OCI-LY7 (cell line): ENCODE measurements around the gene TAAR2. TPM values are rescaled to one million over a fixed set of nuclear protein-coding genes. Genes with fewer than 3 reads are reported as not detected.

Experiments used
- BruUV-seq: library from RNA; stranded (reverse); fragments of 400-500 nt; replicated peaks from 2 replicates; lab custom pipeline; 2021; lab: Mats Ljungman, UMichigan
- CTCF ChIA-PET: fragments of 300-600 bp; sonication (Branson Sonifier 250); formaldehyde crosslinking; loops from one replicate; lab custom pipeline; 2022; ENCODE audit warnings: antibody characterized with exemption; ENCODE audit not compliant: unreplicated experiment; lab: Charles Lee
- POLR2A ChIA-PET: fragments of 300-600 bp; sonication (Branson Sonifier 250); formaldehyde crosslinking; loops from one replicate; lab custom pipeline; 2022; ENCODE audit warnings: antibody characterized with exemption; lab: Charles Lee
- DNase-seq: peaks from one replicate; pipeline ENCODE4 v3.0.0-alpha.2; 2015; ENCODE audit warnings: low spot score
- H2AFZ ChIP-seq: fragments of 200-600 bp; sonication (generic), shearing (Covaris generic); 2 replicates; pipeline ENCODE4 v1.6.1; 2014; ENCODE audit warnings: mild to moderate bottlenecking, antibody characterized with exemption, low read length, moderate library complexity
- H3K27ac ChIP-seq: fragments of 200-600 bp; sonication (generic); 2 replicates; pipeline ENCODE4 v1.5.1; 2014; ENCODE audit warnings: mixed run types, low read depth, mild to moderate bottlenecking, moderate library complexity, low read length, inconsistent platforms; ENCODE audit not compliant: poor library complexity, severe bottlenecking
- H3K36me3 ChIP-seq: fragments of 200-600 bp; sonication (generic); 2 replicates; pipeline ENCODE4 v1.6.1; 2014; ENCODE audit warnings: mild to moderate bottlenecking, antibody characterized with exemption, low read length, moderate library complexity, mixed read lengths; ENCODE audit not compliant: insufficient read depth
- H3K4me1 ChIP-seq: fragments of 200-600 bp; sonication (generic); 2 replicates; pipeline ENCODE4 v1.5.1; 2014; ENCODE audit warnings: mild to moderate bottlenecking, low read length; ENCODE audit not compliant: insufficient read depth, poor library complexity, severe bottlenecking
- H3K4me2 ChIP-seq: fragments of 200-600 bp; sonication (generic); 2 replicates; pipeline ENCODE4 v1.6.1; 2014; ENCODE audit warnings: mild to moderate bottlenecking, low read length
- H3K4me3 ChIP-seq: fragments of 200-600 bp; sonication (generic); 2 replicates; pipeline ENCODE4 v1.5.1; 2014; ENCODE audit warnings: mild to moderate bottlenecking, low read depth, low read length; ENCODE audit not compliant: poor library complexity, severe bottlenecking
- H3K79me2 ChIP-seq: fragments of 200-600 bp; sonication (generic); 2 replicates; pipeline ENCODE4 v1.6.1; 2016; ENCODE audit warnings: low read depth, mild to moderate bottlenecking, low read length, moderate library complexity, mixed read lengths; ENCODE audit not compliant: insufficient read depth
- H3K9me2 ChIP-seq: fragments of 200-600 bp; sonication (generic); 2 replicates; pipeline ENCODE4 v1.6.1; 2016; ENCODE audit warnings: mild to moderate bottlenecking, low read length, mixed read lengths; ENCODE audit not compliant: insufficient read depth
- H3K9me3 ChIP-seq: fragments of 200-600 bp; sonication (generic); 2 replicates; pipeline ENCODE4 v1.6.1; 2014; ENCODE audit warnings: mild to moderate bottlenecking, mixed run types, low read length, mixed read lengths
- H4K20me1 ChIP-seq: fragments of 200-600 bp; sonication (generic); 2 replicates; pipeline ENCODE4 v1.6.1; 2014; ENCODE audit warnings: mild to moderate bottlenecking, antibody characterized with exemption, low read length, moderate library complexity, mixed read lengths; ENCODE audit not compliant: insufficient read depth
- CTCF ChIP-seq: fragments of 200-600 bp; sonication (generic); conservative IDR thresholded peaks from 2 replicates; pipeline ENCODE4 v1.5.1; 2014; ENCODE audit warnings: mild to moderate bottlenecking, antibody characterized with exemption, low read length, moderate library complexity, mixed read lengths
- EZH2phosphoT487 ChIP-seq: fragments of 200-600 bp; sonication (generic); IDR thresholded peaks from 2 replicates; pipeline ENCODE4 v1.6.1; 2018; ENCODE audit warnings: low read depth, borderline replicate concordance, mild to moderate bottlenecking, mixed run types, antibody characterized with exemption, low read length, moderate library complexity, mixed read lengths
- intact Hi-C: fragments of 100-400 bp; cut with micrococcal nuclease; formaldehyde crosslinking; loops from one replicate; pipeline ENCODE4 v1.10.0; 2022; ENCODE audit not compliant: unreplicated experiment
- total RNA-seq, 2 experiments: library from RNA; depleted of rRNA in 1 of 2; stranded (reverse); fragments of >200 nt in 1 of 2; shearing (Covaris generic) in 1 of 2; gene quantifications; 2 replicates each; pipeline ENCODE4 v1.2.3, GENCODE V29; 2014 to 2022

Gene TAAR2
- total RNA-seq, 2 experiments from 2014 or later: not detected

DNA sequence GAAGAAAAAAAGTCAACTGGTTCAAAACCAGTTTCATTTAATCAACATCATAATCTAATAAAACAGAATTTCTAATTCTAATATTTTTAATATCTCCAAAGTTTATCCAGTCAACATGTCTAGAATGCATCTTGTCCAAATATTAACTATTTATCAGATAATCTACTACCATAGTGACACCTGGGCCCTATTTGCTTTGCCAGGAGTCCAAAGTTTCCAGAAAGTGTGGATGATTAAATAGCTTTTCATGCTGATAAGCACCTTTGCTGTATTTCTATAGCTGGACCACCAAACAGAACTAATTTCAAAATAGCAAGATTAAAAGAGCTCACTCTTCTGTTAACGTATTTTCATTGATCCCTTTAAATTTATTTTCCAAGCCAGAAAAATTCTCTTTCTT lies 47.2 kb upstream of the TAAR2 start:
- ChIA-PET CTCF (no interaction called here), POLR2A (interaction anchor here (0.6 to 1.2 kb wide), 8 partner anchors 19 to 1244 kb away, joined by 3 to 6 read pairs (median 4); no protein-coding TSS in a partner anchor)
- Histone ChIP-seq H4K20me1 (no peaks in the 10 kb centered on the region), H2AFZ (no peak overlapping the region), H3K4me3 (no peak overlapping the region), H3K27ac (no peak overlapping the region), H3K4me1 (peaks cover 9% of the 10 kb centered on the region), H3K9me2 (no peaks in the 10 kb centered on the region), H3K79me2 (no peaks in the 10 kb centered on the region), H3K9me3 (no peaks in the 10 kb centered on the region), H3K36me3 (no peaks in the 10 kb centered on the region), H3K4me2 (no peak overlapping the region)
- intact Hi-C loops: loop anchor here (10.0 kb wide), 1 partner anchor 264 kb away; no protein-coding TSS in a partner anchor
- DNase-seq: no peak
- BruUV-seq: no TSS peak
- TF ChIP-seq EZH2phosphoT487: no peak
- TF ChIP-seq CTCF: no peak

GRCh38 chr6:132669690-132670291 lies 45.7 kb upstream of the TAAR2 start:
- peak; percentile 80 for DNase-seq
- Histone ChIP-seq H3K4me2 (peak overlapping the region; percentile 62), H3K9me2 (no peaks in the 10 kb centered on the region), H3K27ac (no peak overlapping the region), H2AFZ (peak overlapping the region; percentile 82), H3K79me2 (no peaks in the 10 kb centered on the region), H3K4me3 (peak overlapping the region; percentile 27), H3K4me1 (peaks cover 9% of the 10 kb centered on the region), H4K20me1 (no peaks in the 10 kb centered on the region), H3K9me3 (no peaks in the 10 kb centered on the region), H3K36me3 (no peaks in the 10 kb centered on the region)
- TF ChIP-seq EZH2phosphoT487 (no peak), CTCF (peak; percentile 93)
- BruUV-seq: no TSS peak
- ChIA-PET POLR2A (interaction anchor here (0.6 to 1.9 kb wide), 14 partner anchors 24 to 764 kb away, joined by 3 to 7 read pairs (median 4); no protein-coding TSS in a partner anchor), CTCF (interaction anchor here (0.6 to 0.8 kb wide), 3 partner anchors 100 to 129 kb away, joined by 4 to 7 read pairs (median 6); partner anchors contain the start of gene SLC18B1)
- intact Hi-C loops: loop anchor here (1.0 to 10.0 kb wide), 6 partner anchors 99 to 387 kb away; no protein-coding TSS in a partner anchor

DNA sequence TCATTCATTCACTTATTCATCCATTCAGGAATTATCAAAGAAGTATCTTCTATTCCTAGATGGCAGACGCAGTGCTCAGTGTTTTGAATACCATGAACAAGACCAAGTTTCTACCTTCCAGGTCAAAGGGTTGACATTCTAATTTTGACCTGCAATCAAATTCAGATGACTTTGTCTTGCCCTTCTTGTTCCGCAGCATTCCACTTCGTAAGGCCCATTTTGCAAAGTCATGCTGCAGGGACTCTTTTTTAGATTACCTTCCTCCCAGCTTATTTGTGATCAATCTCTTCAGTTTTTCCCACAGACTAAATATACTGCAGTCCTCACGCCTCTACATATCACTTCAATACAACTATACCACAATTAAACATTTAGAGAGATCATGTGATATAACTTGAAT lies 42.0 kb upstream of the TAAR2 start:
- ChIA-PET CTCF (no interaction called here), POLR2A (interaction anchor here (0.6 to 1.9 kb wide), 3 partner anchors 18 to 137 kb away, joined by 3 to 5 read pairs (median 3); no protein-coding TSS in a partner anchor)
- BruUV-seq: no TSS peak
- H3K4me2 ChIP-seq: no peak overlapping the region
- TF ChIP-seq CTCF: no peak
- no peak for TF ChIP-seq EZH2phosphoT487
- DNase-seq: no peak
- H3K4me3 ChIP-seq: no peak overlapping the region
- H3K9me2 ChIP-seq: no peaks in the 10 kb centered on the region
- no peaks in the 10 kb centered on the region for H3K9me3 ChIP-seq
- no peaks in the 10 kb centered on the region for H4K20me1 ChIP-seq
- no peak overlapping the region for H2AFZ ChIP-seq
- intact Hi-C loops: loop anchor here (5.0 kb wide), 2 partner anchors 116 to 384 kb away; no protein-coding TSS in a partner anchor
- H3K27ac ChIP-seq: no peak overlapping the region
- no peaks in the 10 kb centered on the region for H3K36me3 ChIP-seq
- H3K79me2 ChIP-seq: no peaks in the 10 kb centered on the region
- H3K4me1 ChIP-seq: peaks cover 9% of the 10 kb centered on the region
